Measurements from ENCODE around the gene AFM.

GRCh38 chr4:73432169-73433000 is 49.2 kb upstream of the AFM start:
- TF ChIP-seq EZH2phosphoT487 (IDR thresholded peaks at IDR 0.05; ENCODE audit: borderline replicate concordance), result no peak
- no peak for TF ChIP-seq CTCF (conservative IDR thresholded peaks at IDR 0.05; ENCODE audit: low read length)

Measured in Loucy (cell line).